Astrocyte of the cerebellum (primary cell): ENCODE measurements around the gene PLB1.

ENCODE experiments used
- DNase-seq: peaks from one replicate; pipeline ENCODE4 v3.0.0-alpha.2; 2011; ENCODE audit warnings: low read depth
- H3K4me3 ChIP-seq: 2 replicates; pipeline ENCODE4 v1.5.1; 2011; ENCODE audit warnings: mild to moderate bottlenecking, low read depth, low read length, moderate library complexity
- CTCF ChIP-seq: IDR thresholded peaks from 2 replicates; pipeline ENCODE4 v1.5.1; 2012; ENCODE audit warnings: low read length, low read depth, moderate library complexity, mild to moderate bottlenecking; ENCODE audit errors: missing control alignments
- in situ Hi-C: cut with HindIII; loops from 2 replicates; pipeline ENCODE4 v1.10.0; 2017; ENCODE audit warnings: low sequenced_read_pairs

Gene PLB1

DNA sequence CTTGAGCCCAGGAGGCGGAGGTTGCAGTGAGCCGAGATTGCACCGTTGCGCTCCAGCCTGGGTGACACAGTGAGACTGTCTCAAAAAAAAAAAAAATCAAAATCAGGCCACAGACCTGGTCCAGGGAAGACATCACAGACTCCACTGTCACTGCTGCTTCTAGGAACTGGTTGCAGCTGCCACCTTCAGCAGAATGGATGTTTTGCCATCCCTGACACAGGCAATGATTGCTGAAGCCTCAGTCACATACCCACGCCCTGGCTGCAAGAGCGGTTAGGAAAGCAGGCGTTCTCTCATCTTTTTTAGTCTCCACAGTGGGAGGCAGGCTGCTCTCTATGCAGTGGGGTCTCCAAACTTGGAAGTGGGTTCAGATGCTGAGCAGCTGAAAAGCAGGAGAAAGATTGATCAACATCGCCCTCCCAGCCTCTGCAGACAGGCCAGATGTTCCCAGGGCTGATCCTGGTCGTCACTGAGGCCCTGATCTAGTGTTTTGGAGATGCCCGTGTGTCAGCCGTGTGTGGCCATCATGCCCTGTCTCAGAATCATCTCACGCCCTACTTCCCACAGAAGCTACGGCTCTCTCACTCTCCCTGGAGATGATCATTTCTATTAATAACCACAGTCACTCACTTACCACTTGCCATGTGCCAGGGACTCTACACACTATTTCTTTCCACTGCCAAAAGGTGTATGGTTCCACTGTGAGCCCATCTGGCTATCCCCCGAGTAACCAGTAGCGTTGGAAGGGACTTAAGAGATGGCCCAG lies 91.8 kb downstream of the PLB1 start:
- in situ Hi-C loops: loop anchor here (10.0 kb wide), 1 partner anchor 167 kb away; the partner anchor contains the start of gene PPP1CB
- no peak overlapping the region for H3K4me3 ChIP-seq
- no peak for DNase-seq
- TF ChIP-seq CTCF: no peak

GRCh38 chr2:28588292-28588670 lies 92.4 kb downstream of the PLB1 start:
- TF ChIP-seq CTCF: no peak
- H3K4me3 ChIP-seq: no peak overlapping the region
- no peak for DNase-seq
- in situ Hi-C loops: loop anchor here (10.0 kb wide), 1 partner anchor 167 kb away; the partner anchor contains the start of gene PPP1CB

GRCh38 chr2:28589746-28590463 lies 94.0 kb downstream of the PLB1 start:
- in situ Hi-C loops: loop anchor here (10.0 kb wide), 1 partner anchor 165 kb away; the partner anchor contains the start of gene PPP1CB
- H3K4me3 ChIP-seq: no peak overlapping the region
- TF ChIP-seq CTCF: no peak
- DNase-seq: no peak

DNA sequence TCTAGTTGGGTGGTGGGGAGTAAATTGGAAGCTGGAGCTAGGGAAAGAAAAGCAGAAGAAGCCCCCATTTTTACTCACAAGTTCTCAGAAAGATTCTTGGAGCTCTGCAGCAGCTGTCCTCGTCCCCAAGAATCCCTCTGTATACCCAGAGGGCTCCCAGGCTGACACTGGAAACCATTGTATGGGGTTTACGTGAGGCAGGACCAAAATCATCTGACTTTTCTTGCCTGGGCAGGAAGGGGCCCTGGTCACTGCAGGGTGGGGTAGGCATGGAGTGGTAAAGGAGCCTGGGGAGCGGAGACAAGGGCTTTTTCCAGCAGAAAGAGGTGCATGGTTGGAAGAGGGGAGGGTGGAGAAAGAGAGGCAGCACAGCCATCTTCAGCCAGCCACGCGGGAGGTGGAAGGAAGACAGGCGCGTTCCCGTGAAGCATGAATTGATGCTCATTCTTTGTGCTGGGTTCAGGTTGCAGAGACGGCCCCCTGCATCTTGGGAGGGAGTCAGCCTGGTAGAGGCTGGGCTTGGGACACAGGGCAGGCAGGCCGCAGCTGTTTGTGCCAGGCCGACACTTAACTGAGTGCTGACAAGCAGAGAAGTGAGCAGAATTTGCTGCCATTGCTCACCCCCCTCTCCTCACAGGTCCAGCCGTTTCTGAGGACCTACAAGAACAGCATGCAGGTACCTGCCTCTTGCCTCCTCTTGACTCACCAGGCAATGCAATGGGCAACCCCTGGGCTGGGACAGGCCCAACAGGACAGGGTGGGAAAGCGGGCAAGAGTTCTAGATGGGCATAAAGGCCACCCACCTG lies 94.8 kb downstream of the PLB1 start:
- no peak for TF ChIP-seq CTCF
- no peak overlapping the region for H3K4me3 ChIP-seq
- in situ Hi-C loops: no loop called here
- no peak for DNase-seq

GRCh38 chr2:28591711-28592335 lies 96.0 kb downstream of the PLB1 start:
- TF ChIP-seq CTCF: no peak
- no peak overlapping the region for H3K4me3 ChIP-seq
- DNase-seq: no peak
- in situ Hi-C loops: no loop called here

DNA sequence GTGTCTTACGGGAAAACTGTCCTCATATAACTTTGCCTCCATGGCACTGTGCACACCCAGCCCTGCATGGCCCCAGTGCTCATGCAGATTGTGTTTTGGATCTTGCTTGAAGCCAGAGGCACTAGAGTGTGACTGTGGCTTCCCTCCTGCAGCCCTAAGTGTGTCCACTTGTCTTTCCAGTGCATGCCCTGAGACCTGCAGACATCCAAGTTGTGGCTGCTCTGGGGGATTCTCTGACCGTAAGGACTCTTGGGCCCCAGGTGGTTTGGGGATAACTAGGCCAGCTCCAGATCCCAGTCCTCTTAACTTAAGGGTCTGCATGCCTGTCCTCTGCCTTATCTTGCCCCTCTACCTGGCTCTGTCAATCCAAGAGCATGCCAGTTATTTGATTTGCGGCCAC lies 96.6 kb downstream of the PLB1 start:
- in situ Hi-C loops: no loop called here
- no peak overlapping the region for H3K4me3 ChIP-seq
- no peak for DNase-seq
- TF ChIP-seq CTCF: no peak
